HPDE6-E6E7 (cell line): ENCODE results near the gene TRIM71.
"Not testable (repeated sequence)": the region's sequence is repeated elsewhere in the genome, so short reads cannot be mapped to it uniquely, and the experiment has no call there.

ENCODE experiments used
- DNase-seq: peaks from one replicate; pipeline ENCODE4 v3.0.0; 2011; ENCODE audit warnings: missing footprints; ENCODE audit errors: extremely low spot score

TRIM71 gene

GRCh38 chr3:32934150-32934742, 116.4 kb downstream of the TRIM71 start:
- DNase-seq, result no peak

GRCh38 chr3:32937331-32937730, 119.5 kb downstream of the TRIM71 start:
- DNase-seq, result no peak

- not testable (repeated sequence) for DNase-seq
These were observed 121.9 kb downstream of the TRIM71 start for GRCh38 chr3:32939531-32940284.

GRCh38 chr3:32940726-32941125, 122.9 kb downstream of the TRIM71 start:
- DNase-seq, result no peak

GRCh38 chr3:32945136-32945535, 127.3 kb downstream of the TRIM71 start:
- DNase-seq, result peak; percentile 32

GRCh38 chr3:32945598-32945997, 127.8 kb downstream of the TRIM71 start:
- not testable (repeated sequence) for DNase-seq

- no peak for DNase-seq
These were observed 129.4 kb downstream of the TRIM71 start for GRCh38 chr3:32946973-32947788.
